Measurements from ENCODE around the gene TPCN2.

GRCh38 chr11:69169479-69169878 lies 120.7 kb downstream of the TPCN2 start:
- TF ChIP-seq CTCF (conservative IDR thresholded peaks at IDR 0.05; ENCODE audit: low read depth, low read length) (no peak), EZH2 (IDR thresholded peaks at IDR 0.05; ENCODE audit: borderline replicate concordance, low read depth, low read length, poor library complexity, severe bottlenecking) (no peak)

All from A673 (cell line).